Measurements from ENCODE around the gene SLC22A12.

- TF ChIP-seq CTCF (IDR thresholded peaks at IDR 0.05) (no peak), POLR2A (IDR thresholded peaks at IDR 0.05) (no peak)
Observed at GRCh38 chr11:64627371-64627770, 36.4 kb downstream of the SLC22A12 start.
